Measurements from ENCODE around the gene CNTN6.

GRCh38 chr3:1252061-1252430 is 159.2 kb downstream of the CNTN6 start:
- TF ChIP-seq POLR2AphosphoS5 (IDR thresholded peaks at IDR 0.05) (no peak), CTCF (IDR thresholded peaks at IDR 0.05) (no peak)

Data from transverse colon (tissue), 4 donors.